ENCODE results near the gene ZFAND2A. TPM values are rescaled to one million over a fixed set of nuclear protein-coding genes. Genes with fewer than 3 reads are reported as not detected.

The ZFAND2A gene
- polyA plus RNA-seq, 3 donors = 30.6 to 126 (median 35.1) TPM

DNA sequence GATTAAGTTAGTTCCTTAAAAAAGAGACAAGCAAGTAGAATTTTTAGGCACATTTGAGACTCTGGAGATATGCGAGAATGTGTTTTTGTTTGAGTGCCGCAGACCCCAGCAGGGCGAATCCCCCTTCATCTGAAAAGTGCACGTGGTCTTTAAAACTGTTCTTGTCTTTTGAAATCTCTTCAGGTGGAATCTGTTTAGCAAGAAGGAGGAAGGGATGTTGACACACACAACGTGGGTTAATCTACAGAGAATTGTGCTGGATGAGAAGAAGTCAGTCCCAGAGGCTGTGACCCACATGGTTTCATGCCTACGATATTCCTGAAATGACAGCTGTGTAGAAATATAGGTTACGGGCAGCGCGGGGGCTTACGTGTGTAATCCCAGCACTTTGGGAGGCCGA, 27.1 kb upstream of the ZFAND2A start:
- Histone ChIP-seq H3K27ac (ENCODE audit: low read depth in 1 of 2, low read length in 2 of 2) (no peak overlapping the region), H3K79me2 (ENCODE audit: insufficient read depth, low read length) (no peaks in the 10 kb centered on the region), H3K4me2 (replicated peaks; ENCODE audit: extremely low read depth, low read length, poor library complexity, severe bottlenecking) (no peak overlapping the region), H3K4me3 (replicated peaks in 1 of 3; ENCODE audit: low read depth in 2 of 3, low read length in 3 of 3) (no peak overlapping the region), H3K4me1 (ENCODE audit: control insufficient read depth in 1 of 2, insufficient read depth in 2 of 2, low read length in 2 of 2) (peaks cover 6 to 8% of the 10 kb centered on the region in 2 donors), H3K9me3 (replicated peaks in 1 of 2; ENCODE audit: control insufficient read depth in 1 of 2, insufficient read depth in 1 of 2, low read length in 2 of 2) (peaks cover 9 to 15% of the 10 kb centered on the region in 2 donors), H3K9ac (ENCODE audit: insufficient read depth, low read length, poor library complexity, severe bottlenecking) (no peak overlapping the region), H2AFZ (ENCODE audit: insufficient read depth, low read depth, low read length, poor library complexity, severe bottlenecking) (no peak overlapping the region), H4K20me1 (ENCODE audit: insufficient read depth, low read length) (no peaks in the 10 kb centered on the region), H3K27me3 (ENCODE audit: control insufficient read depth in 2 of 2, insufficient read depth in 2 of 2, low read length in 2 of 2) (no peaks in the 10 kb centered on the region), H3K36me3 (replicated peaks in 1 of 2; ENCODE audit: control insufficient read depth in 1 of 2, insufficient read depth in 2 of 2, low read length in 2 of 2) (no peaks in the 10 kb centered on the region)
- TF ChIP-seq CTCF (IDR thresholded peaks at IDR 0.05) = no peak
- DNase-seq = no peak
- H3K27ac Mint-ChIP-seq = peak overlapping the region in 1 of 7 donors; percentile 66
- peaks cover 11 to 16% (median 14%) of the 10 kb centered on the region in 3 donors for H3K27me3 Mint-ChIP-seq (ENCODE audit: low read depth in 3 of 3)
- peaks cover 4 to 21% (median 10%) of the 10 kb centered on the region in 7 donors for H3K9me3 Mint-ChIP-seq
- no peaks in the 10 kb centered on the region for H3K36me3 Mint-ChIP-seq
- WGBS (ENCODE audit: insufficient coverage) = 76% methylated on average over 9 of the region's 11 CpGs
- intact Hi-C loops (cut with micrococcal nuclease) = no loop called here
- H3K4me1 Mint-ChIP-seq = peaks cover 10% of the 10 kb centered on the region
- peak overlapping the region in 1 of 2 donors; percentile 30 for H3K4me3 Mint-ChIP-seq

- peak overlapping the region; percentile 84 for H2AFZ ChIP-seq (ENCODE audit: insufficient read depth, low read depth, low read length, poor library complexity, severe bottlenecking)
- H3K79me2 ChIP-seq (ENCODE audit: insufficient read depth, low read length) = no peaks in the 10 kb centered on the region
- peaks cover 0 to 6% of the 10 kb centered on the region in 2 donors for H3K9me3 ChIP-seq (replicated peaks in 1 of 2; ENCODE audit: control insufficient read depth in 1 of 2, insufficient read depth in 1 of 2, low read length in 2 of 2)
- peaks cover 9 to 10% of the 10 kb centered on the region in 2 donors for H3K4me1 ChIP-seq (ENCODE audit: control insufficient read depth in 1 of 2, insufficient read depth in 2 of 2, low read length in 2 of 2)
- peaks cover 8 to 25% (median 12%) of the 10 kb centered on the region in 3 donors for H3K27me3 Mint-ChIP-seq (ENCODE audit: low read depth in 3 of 3)
- H3K9me3 Mint-ChIP-seq = peaks cover 0 to 16% (median 10%) of the 10 kb centered on the region in 7 donors
- TF ChIP-seq CTCF (IDR thresholded peaks at IDR 0.05) = no peak
- peak overlapping the region in 1 of 2 donors; percentile 35 for H3K27ac ChIP-seq (ENCODE audit: low read depth in 1 of 2, low read length in 2 of 2)
- peak overlapping the region in 2 of 7 donors; percentile 7 to 50 for H3K27ac Mint-ChIP-seq
- no peaks in the 10 kb centered on the region for H4K20me1 ChIP-seq (ENCODE audit: insufficient read depth, low read length)
- H3K4me3 ChIP-seq (replicated peaks in 1 of 3; ENCODE audit: low read depth in 2 of 3, low read length in 3 of 3) = peak overlapping the region in 1 of 3 experiments; percentile 27
- H3K36me3 ChIP-seq (replicated peaks in 1 of 2; ENCODE audit: control insufficient read depth in 1 of 2, insufficient read depth in 2 of 2, low read length in 2 of 2) = no peaks in the 10 kb centered on the region
- peak overlapping the region in 1 of 2 donors; percentile 9 for H3K4me3 Mint-ChIP-seq
- 38% methylated on average over 4 of the region's 12 CpGs for WGBS (ENCODE audit: insufficient coverage)
- peak in 1 of 3 donors; percentile 29 for DNase-seq
- intact Hi-C loops (cut with micrococcal nuclease) = loop anchor here in 1 of 2 donors (5.0 kb wide), 1 partner anchor 94 kb away; the partner anchor contains the start of gene GPER1
- peaks cover 17% of the 10 kb centered on the region for H3K4me1 Mint-ChIP-seq
- peak overlapping the region; percentile 40 for H3K4me2 ChIP-seq (replicated peaks; ENCODE audit: extremely low read depth, low read length, poor library complexity, severe bottlenecking)
- peak overlapping the region; percentile 48 for H3K9ac ChIP-seq (ENCODE audit: insufficient read depth, low read length, poor library complexity, severe bottlenecking)
- H3K36me3 Mint-ChIP-seq = no peaks in the 10 kb centered on the region
- no peaks in the 10 kb centered on the region for H3K27me3 ChIP-seq (ENCODE audit: control insufficient read depth in 2 of 2, insufficient read depth in 2 of 2, low read length in 2 of 2)
Observed at GRCh38 chr7:1181640-1182039, 21.6 kb upstream of the ZFAND2A start.
